GM23338 (cell line): ENCODE data around the gene CRTC3. TPM values are rescaled to one million over a fixed set of nuclear protein-coding genes. Genes with fewer than 3 reads are reported as not detected.

Source experiments
- ATAC-seq: fragments of 200-7000 bp; cut with Tn5 transposase; 3 replicates; pipeline ENCODE4 v1.9.1; 2020
- DNase-seq: peaks from one replicate; pipeline ENCODE4 v3.0.0-alpha.2; 2015; ENCODE audit warnings: low spot score
- H2AFZ ChIP-seq: fragments of 200-600 bp; sonication (generic); 2 replicates; pipeline ENCODE4 v1.8.0; 2016; ENCODE audit warnings: antibody characterized with exemption, mild to moderate bottlenecking, moderate library complexity
- H3F3A ChIP-seq: fragments of 200-600 bp; sonication (generic); replicated peaks from 2 replicates; pipeline ENCODE4 v1.8.0; 2017; ENCODE audit warnings: antibody characterized with exemption, mixed run types, low read depth
- H3K27ac ChIP-seq: fragments of 200-600 bp; sonication (generic); 2 replicates; pipeline ENCODE4 v1.6.1; 2016; ENCODE audit warnings: low read depth
- H3K27me3 ChIP-seq: fragments of 200-600 bp; sonication (generic); 2 replicates; pipeline ENCODE4 v1.8.0; 2016; ENCODE audit warnings: mild to moderate bottlenecking, mixed run types, moderate library complexity; ENCODE audit not compliant: insufficient read depth
- H3K36me3 ChIP-seq: fragments of 200-600 bp; sonication (generic); 2 replicates; pipeline ENCODE4 v1.8.0; 2016; ENCODE audit warnings: mild to moderate bottlenecking; ENCODE audit not compliant: insufficient read depth
- H3K4me1 ChIP-seq: fragments of 200-600 bp; sonication (generic); 2 replicates; pipeline ENCODE4 v1.8.0; 2016; ENCODE audit warnings: mild to moderate bottlenecking, moderate library complexity; ENCODE audit not compliant: insufficient read depth
- H3K4me2 ChIP-seq: fragments of 200-600 bp; sonication (generic); 2 replicates; pipeline ENCODE4 v1.7.1; 2017; ENCODE audit warnings: mixed run types
- H3K4me3 ChIP-seq: fragments of 200-600 bp; sonication (generic); 2 replicates; pipeline ENCODE4 v1.6.1; 2016; ENCODE audit warnings: mixed run types
- H3K79me2 ChIP-seq: fragments of 200-600 bp; sonication (generic); replicated peaks from 2 replicates; pipeline ENCODE4 v1.8.0; 2017; ENCODE audit warnings: mild to moderate bottlenecking; ENCODE audit not compliant: insufficient read depth
- H3K9me2 ChIP-seq: fragments of 200-600 bp; sonication (generic); 2 replicates; pipeline ENCODE4 v1.8.0; 2017; ENCODE audit not compliant: insufficient read depth
- H4K20me1 ChIP-seq: fragments of 200-600 bp; sonication (generic); replicated peaks from 2 replicates; pipeline ENCODE4 v1.8.0; 2017; ENCODE audit warnings: mild to moderate bottlenecking; ENCODE audit not compliant: insufficient read depth
- H3K27ac Mint-ChIP-seq: 2 replicates; pipeline ENCODE4 v1.8.0; 2020; ENCODE audit warnings: inconsistent platforms, mild to moderate bottlenecking, moderate library complexity, mixed read lengths
- H3K27me3 Mint-ChIP-seq: 3 replicates; pipeline ENCODE4 v1.8.0; 2022; ENCODE audit warnings: low read depth, mild to moderate bottlenecking, moderate library complexity, mixed read lengths, inconsistent platforms; ENCODE audit not compliant: insufficient read depth, poor library complexity
- H3K36me3 Mint-ChIP-seq: 3 replicates; pipeline ENCODE4 v1.8.0; 2021; ENCODE audit warnings: low read depth, mild to moderate bottlenecking, inconsistent platforms, moderate library complexity, mixed read lengths
- H3K4me1 Mint-ChIP-seq: 3 replicates; pipeline ENCODE4 v1.8.0; 2020; ENCODE audit warnings: mild to moderate bottlenecking, inconsistent platforms, mixed read lengths
- H3K4me3 Mint-ChIP-seq: 3 replicates; pipeline ENCODE4 v1.8.0; 2021; ENCODE audit warnings: moderate library complexity, mild to moderate bottlenecking, inconsistent platforms, mixed read lengths
- H3K9me3 Mint-ChIP-seq: 3 replicates; pipeline ENCODE4 v1.8.0; 2020; ENCODE audit warnings: moderate library complexity, mild to moderate bottlenecking, inconsistent platforms, mixed read lengths
- CREB1 ChIP-seq: fragments of 250-450 bp; sonication (Bioruptor Pico); IDR thresholded peaks from 2 replicates; pipeline ENCODE4 v1.5.0; 2020; ENCODE audit warnings: low read depth, mild to moderate bottlenecking, moderate library complexity
- CTCF ChIP-seq, 2 experiments: fragments of 200-600 bp in 1 of 2; sonication (generic) in 1 of 2; conservative IDR thresholded peaks; 2 replicates each; pipeline versions ENCODE4 v1.5.1 to v1.6.1; 2016 to 2017; ENCODE audit warnings: antibody characterized with exemption in 2 of 2, low read depth in 2 of 2, mild to moderate bottlenecking in 2 of 2, moderate library complexity in 1 of 2
- ETS1 ChIP-seq: IDR thresholded peaks from 2 replicates; pipeline ENCODE4 v1.6.1; 2016; ENCODE audit warnings: antibody characterized with exemption
- EZH2 ChIP-seq: fragments of 200-600 bp; sonication (generic); IDR thresholded peaks from one replicate; pipeline ENCODE4 v1.8.0; 2017; ENCODE audit warnings: antibody characterized with exemption, mild to moderate bottlenecking, low read depth; ENCODE audit not compliant: unreplicated experiment
- EZH2phosphoT487 ChIP-seq: fragments of 200-600 bp; sonication (generic); IDR thresholded peaks from one replicate; pipeline ENCODE4 v1.8.1; 2018; ENCODE audit warnings: antibody characterized with exemption; ENCODE audit not compliant: unreplicated experiment
- JUNB ChIP-seq: IDR thresholded peaks from one replicate; pipeline ENCODE4 v1.6.1; 2016; ENCODE audit warnings: antibody characterized with exemption; ENCODE audit not compliant: unreplicated experiment
- NANOG ChIP-seq: IDR thresholded peaks from 2 replicates; pipeline ENCODE4 v1.6.1; 2016; ENCODE audit warnings: antibody characterized with exemption, borderline replicate concordance
- POLR2AphosphoS5 ChIP-seq: IDR thresholded peaks from 2 replicates; pipeline ENCODE4 v1.6.1; 2016; ENCODE audit warnings: antibody characterized with exemption, low read depth
- REST ChIP-seq: IDR thresholded peaks from one replicate; pipeline ENCODE4 v1.6.1; 2018; ENCODE audit warnings: antibody characterized with exemption; ENCODE audit not compliant: unreplicated experiment
- STAT1 ChIP-seq: IDR thresholded peaks from one replicate; pipeline ENCODE4 v1.6.1; 2016; ENCODE audit warnings: antibody characterized with exemption; ENCODE audit not compliant: unreplicated experiment
- ZNF114 ChIP-seq: fragments of 250-450 bp; sonication (Bioruptor Pico); IDR thresholded peaks from 2 replicates; pipeline ENCODE4 v1.5.0; 2020; ENCODE audit warnings: mild to moderate bottlenecking, moderate library complexity
- ZNF331 ChIP-seq: fragments of 250-450 bp; sonication (Bioruptor Pico); IDR thresholded peaks from 2 replicates; pipeline ENCODE4 v1.5.0; 2020; ENCODE audit warnings: low read depth, mild to moderate bottlenecking, moderate library complexity
- ZNF462 ChIP-seq: fragments of 250-450 bp; sonication (Bioruptor Pico); IDR thresholded peaks from 2 replicates; pipeline ENCODE4 v1.5.0; 2020; ENCODE audit warnings: mild to moderate bottlenecking, moderate library complexity
- polyA plus RNA-seq: library from polyadenylated mRNA; unstranded; fragments of >200 nt; fragmentation: Nextera tagmentation; extraction: Ambion mirVana; gene quantifications from 2 replicates; pipeline ENCODE4 v1.2.1, GENCODE V29; 2016
- total RNA-seq: library from RNA; depleted of rRNA; stranded (reverse); fragments of >200 nt; shearing (Covaris generic); gene quantifications from 2 replicates; pipeline ENCODE4 v1.2.3, GENCODE V29; 2014

Gene CRTC3
- total and polyA plus RNA-seq, 2 experiments from 2014 or later = 2.8 to 3.8 TPM

- peaks cover 23% of the 10 kb centered on the region for H3K4me1 Mint-ChIP-seq
- Histone ChIP-seq H3F3A (no peaks in the 10 kb centered on the region), H2AFZ (peak overlapping the region; percentile 24; the same call in 1 of the 2 replicates), H3K36me3 (no peaks in the 10 kb centered on the region), H3K4me2 (no peak overlapping the region), H3K79me2 (no peaks in the 10 kb centered on the region), H3K4me1 (no peaks in the 10 kb centered on the region; the same call in 1 of the 2 replicates), H4K20me1 (no peaks in the 10 kb centered on the region), H3K9me2 (no peaks in the 10 kb centered on the region), H3K27ac (no peak overlapping the region), H3K27me3 (no peaks in the 10 kb centered on the region), H3K4me3 (no peak overlapping the region)
- TF ChIP-seq ZNF462 (CRISPR knock-in tag) (no peak), CTCF (conservative IDR thresholded peaks at IDR 0.05; ENCODE audit: low read depth in 2 of 2) (no peak), STAT1 (no peak), EZH2phosphoT487 (no peak), POLR2AphosphoS5 (no peak), JUNB (no peak), CREB1 (CRISPR knock-in tag) (no peak), REST (no peak), EZH2 (no peak), ZNF114 (no peak), NANOG (no peak), ZNF331 (no peak), ETS1 (no peak)
- H3K36me3 Mint-ChIP-seq = no peaks in the 10 kb centered on the region
- H3K27me3 Mint-ChIP-seq = no peaks in the 10 kb centered on the region
- no peak for DNase-seq
- no peak; the same call in 2 of the 3 replicates for ATAC-seq
- no peak overlapping the region for H3K27ac Mint-ChIP-seq
- H3K9me3 Mint-ChIP-seq = no peaks in the 10 kb centered on the region
- no peak overlapping the region; the same call in 2 of the 3 replicates for H3K4me3 Mint-ChIP-seq
Observed at GRCh38 chr15:90558171-90558573, 28.4 kb downstream of the CRTC3 start.
